Cardiac muscle cell (in vitro differentiated cells and primary cell): ENCODE measurements around the gene LAIR1. TPM values are rescaled to one million over a fixed set of nuclear protein-coding genes. Genes with fewer than 3 reads are reported as not detected.

Experiments
- DNase-seq, 2 donors: peaks; one replicate each; pipeline versions ENCODE4 v3.0.0 to v3.0.0-alpha.2; 2010 to 2017; ENCODE audit warnings: low read depth in 1 of 2, low spot score in 1 of 2
- H3K27ac ChIP-seq: fragments of 200-600 bp; sonication (generic); 2 replicates; pipeline ENCODE4 v1.5.1; 2016
- H3K27me3 ChIP-seq: fragments of 200-600 bp; sonication (generic); 2 replicates; pipeline ENCODE4 v1.6.0; 2016; ENCODE audit warnings: control low read depth
- H3K36me3 ChIP-seq: fragments of 200-600 bp; sonication (generic); 2 replicates; pipeline ENCODE4 v1.5.1; 2016; ENCODE audit warnings: control low read depth
- H3K4me1 ChIP-seq: fragments of 200-600 bp; sonication (generic); 2 replicates; pipeline ENCODE4 v1.8.1; 2017; ENCODE audit warnings: low read depth, mild to moderate bottlenecking, mixed run types
- H3K4me3 ChIP-seq: fragments of 200-600 bp; sonication (generic); 2 replicates; pipeline ENCODE4 v1.5.1; 2016; ENCODE audit warnings: mild to moderate bottlenecking
- H3K9me3 ChIP-seq: fragments of 200-600 bp; sonication (generic); 2 replicates; pipeline ENCODE4 v1.5.1; 2017; ENCODE audit warnings: low read depth, mild to moderate bottlenecking, control low read depth
- polyA plus RNA-seq: library from polyadenylated mRNA; unstranded; fragments of >200 nt; fragmentation: Nextera tagmentation; extraction: Ambion mirVana; gene quantifications from 2 replicates; pipeline ENCODE4 v1.2.1, GENCODE V29; 2016
- total RNA-seq: library from RNA; depleted of rRNA; stranded (reverse); fragments of >200 nt; gene quantifications from 2 replicates; pipeline ENCODE4 v1.2.3, GENCODE V29; 2016
- TF ChIP-seq, protein P1 (sequence below): IDR thresholded peaks from 2 replicates; pipeline ENCODE4 v1.5.1; 2012; ENCODE audit warnings: low read depth, mild to moderate bottlenecking, low read length

LAIR1 gene
- total and polyA plus RNA-seq, 2 experiments from 2014 or later: not detected

DNA sequence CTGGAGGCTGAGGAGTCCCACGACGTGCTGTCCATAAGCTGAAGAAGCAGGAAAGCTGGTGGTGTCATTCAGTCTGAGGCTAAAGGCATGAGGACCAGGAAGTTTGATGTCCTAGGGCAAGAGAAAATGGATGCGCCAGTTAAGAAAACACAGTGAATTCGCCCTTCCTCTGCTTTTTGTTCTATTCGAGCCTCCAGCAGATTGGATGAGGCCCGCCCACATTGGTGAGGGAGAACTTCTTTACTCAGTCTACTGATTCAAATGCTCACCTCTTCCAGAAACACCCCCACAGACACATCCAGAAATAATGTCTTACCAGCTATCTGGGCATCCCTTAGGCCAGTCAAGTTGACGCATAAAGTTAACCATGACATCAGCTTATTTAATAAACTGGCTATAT is 43.0 kb upstream of the LAIR1 start:
- Histone ChIP-seq H3K36me3 (no peaks in the 10 kb centered on the region), H3K4me1 (no peaks in the 10 kb centered on the region), H3K9me3 (no peaks in the 10 kb centered on the region), H3K27me3 (peaks cover 10% of the 10 kb centered on the region), H3K27ac (no peak overlapping the region), H3K4me3 (no peak overlapping the region)
- DNase-seq: no peak
- TF ChIP-seq, protein P1, sequence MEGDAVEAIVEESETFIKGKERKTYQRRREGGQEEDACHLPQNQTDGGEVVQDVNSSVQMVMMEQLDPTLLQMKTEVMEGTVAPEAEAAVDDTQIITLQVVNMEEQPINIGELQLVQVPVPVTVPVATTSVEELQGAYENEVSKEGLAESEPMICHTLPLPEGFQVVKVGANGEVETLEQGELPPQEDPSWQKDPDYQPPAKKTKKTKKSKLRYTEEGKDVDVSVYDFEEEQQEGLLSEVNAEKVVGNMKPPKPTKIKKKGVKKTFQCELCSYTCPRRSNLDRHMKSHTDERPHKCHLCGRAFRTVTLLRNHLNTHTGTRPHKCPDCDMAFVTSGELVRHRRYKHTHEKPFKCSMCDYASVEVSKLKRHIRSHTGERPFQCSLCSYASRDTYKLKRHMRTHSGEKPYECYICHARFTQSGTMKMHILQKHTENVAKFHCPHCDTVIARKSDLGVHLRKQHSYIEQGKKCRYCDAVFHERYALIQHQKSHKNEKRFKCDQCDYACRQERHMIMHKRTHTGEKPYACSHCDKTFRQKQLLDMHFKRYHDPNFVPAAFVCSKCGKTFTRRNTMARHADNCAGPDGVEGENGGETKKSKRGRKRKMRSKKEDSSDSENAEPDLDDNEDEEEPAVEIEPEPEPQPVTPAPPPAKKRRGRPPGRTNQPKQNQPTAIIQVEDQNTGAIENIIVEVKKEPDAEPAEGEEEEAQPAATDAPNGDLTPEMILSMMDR: no peak

DNA sequence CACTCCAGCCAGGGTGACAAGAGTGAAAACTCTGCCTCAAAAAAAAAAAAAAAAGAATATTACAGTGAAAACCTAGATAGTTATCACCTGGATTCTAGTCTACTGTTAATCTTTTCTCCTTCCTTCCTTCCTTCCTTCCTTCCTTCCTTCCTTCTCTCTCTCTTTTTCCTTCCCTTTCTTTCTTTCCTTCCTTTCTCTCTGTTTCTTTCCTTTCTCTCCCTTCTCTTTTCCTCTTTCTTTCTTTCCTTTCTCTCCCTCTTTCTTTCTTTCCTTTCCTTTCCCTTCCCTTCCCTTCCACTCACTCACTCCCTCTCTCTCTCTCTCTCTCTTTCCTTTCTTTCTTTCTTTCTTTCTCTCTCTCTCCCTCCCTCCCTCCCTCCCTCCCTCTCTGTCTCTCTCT is 40.9 kb upstream of the LAIR1 start:
- peaks cover 8% of the 10 kb centered on the region for H3K27me3 ChIP-seq
- no peak overlapping the region for H3K4me3 ChIP-seq
- no peak for DNase-seq
- H3K4me1 ChIP-seq: no peaks in the 10 kb centered on the region
- TF ChIP-seq, protein P1: no peak
- H3K9me3 ChIP-seq: no peaks in the 10 kb centered on the region
- no peak overlapping the region for H3K27ac ChIP-seq
- H3K36me3 ChIP-seq: no peaks in the 10 kb centered on the region

DNA sequence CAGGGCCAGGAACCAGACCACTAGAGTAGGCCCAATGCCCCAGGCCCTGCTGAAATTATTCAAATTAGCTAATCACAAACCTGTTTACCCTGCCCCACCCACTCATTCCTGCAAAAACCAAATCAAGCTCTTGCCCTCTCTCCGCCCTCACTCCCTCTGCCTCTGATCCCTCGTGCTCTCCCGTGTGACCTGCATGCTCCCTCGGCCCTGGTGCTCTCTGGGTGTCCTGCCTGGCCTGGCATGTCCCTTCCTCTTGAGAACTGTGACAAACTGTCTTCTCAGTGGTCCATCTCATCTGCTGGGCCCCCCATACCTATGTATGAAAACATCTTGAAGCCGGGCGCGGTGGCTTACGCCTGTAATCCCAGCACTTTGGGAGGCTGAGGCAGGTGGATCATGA is 38.3 kb upstream of the LAIR1 start:
- Histone ChIP-seq H3K27me3 (no peaks in the 10 kb centered on the region), H3K9me3 (no peaks in the 10 kb centered on the region), H3K4me1 (no peaks in the 10 kb centered on the region), H3K27ac (no peak overlapping the region), H3K4me3 (no peak overlapping the region), H3K36me3 (no peaks in the 10 kb centered on the region)
- TF ChIP-seq, protein P1: no peak
- DNase-seq: no peak

DNA sequence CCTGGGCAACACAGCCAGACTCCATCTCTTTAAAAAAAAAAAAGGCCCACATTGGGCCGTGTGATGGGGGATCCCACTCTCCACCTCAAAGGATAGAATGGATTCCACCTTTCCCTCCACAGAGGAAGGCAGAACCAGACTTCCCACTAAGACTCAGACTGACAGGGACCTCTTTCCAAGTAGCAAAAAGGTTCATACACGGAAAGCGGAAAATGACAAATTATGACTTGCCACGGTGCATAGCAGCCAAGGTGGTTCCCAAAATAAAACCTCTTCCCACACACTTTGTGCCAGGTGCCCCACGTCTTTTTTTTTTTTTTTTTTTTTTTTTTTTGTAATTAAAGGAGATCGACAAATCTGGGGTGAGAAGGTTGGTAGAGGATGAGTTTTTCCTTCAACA is 36.2 kb upstream of the LAIR1 start:
- H3K27me3 ChIP-seq: no peaks in the 10 kb centered on the region
- H3K27ac ChIP-seq: no peak overlapping the region
- no peak for DNase-seq
- TF ChIP-seq, protein P1: no peak
- no peaks in the 10 kb centered on the region for H3K9me3 ChIP-seq
- no peaks in the 10 kb centered on the region for H3K4me1 ChIP-seq
- no peaks in the 10 kb centered on the region for H3K36me3 ChIP-seq
- H3K4me3 ChIP-seq: no peak overlapping the region

DNA sequence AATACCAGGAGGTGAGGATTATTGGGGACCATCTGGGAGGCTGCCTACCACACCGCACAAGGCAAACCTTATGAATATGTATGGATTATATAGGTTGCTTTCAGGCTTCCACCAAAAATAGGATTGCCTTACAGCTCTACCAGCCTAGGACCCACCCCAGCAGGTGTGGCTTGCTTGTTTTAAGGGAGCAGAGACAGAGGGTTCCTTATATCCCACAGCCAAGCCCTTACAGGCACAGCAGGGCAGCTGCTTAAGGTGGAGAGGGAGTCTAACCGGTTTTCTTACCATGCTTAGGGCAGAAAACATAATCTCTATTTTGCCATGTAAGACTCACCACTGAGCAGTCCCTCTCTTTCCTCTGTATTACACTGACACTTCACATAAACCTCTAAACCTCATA is 34.5 kb upstream of the LAIR1 start:
- Histone ChIP-seq H3K9me3 (no peaks in the 10 kb centered on the region), H3K27ac (no peak overlapping the region), H3K4me1 (no peaks in the 10 kb centered on the region), H3K36me3 (no peaks in the 10 kb centered on the region), H3K27me3 (no peaks in the 10 kb centered on the region), H3K4me3 (no peak overlapping the region)
- TF ChIP-seq, protein P1: no peak
- no peak for DNase-seq

DNA sequence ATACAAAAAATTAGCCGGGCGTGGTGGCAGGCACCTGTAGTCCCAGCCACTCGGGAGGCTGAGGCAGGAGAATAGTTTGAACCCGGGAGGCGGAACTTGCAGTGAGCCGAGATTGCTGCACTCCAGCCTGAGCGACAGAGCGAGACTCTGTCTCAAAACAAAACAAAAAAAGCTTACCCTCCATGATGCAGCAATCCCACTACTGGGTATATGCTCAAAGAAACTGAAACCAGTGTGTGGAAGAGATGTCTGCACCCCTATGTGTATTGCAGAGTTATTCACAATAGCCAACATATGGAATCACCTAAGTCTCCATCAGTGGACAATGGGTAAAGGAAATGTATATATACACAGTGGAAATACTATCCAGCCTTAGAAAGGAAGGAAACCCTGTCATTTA is 31.0 kb upstream of the LAIR1 start:
- no peaks in the 10 kb centered on the region for H3K27me3 ChIP-seq
- no peak for DNase-seq
- no peak overlapping the region for H3K4me3 ChIP-seq
- no peaks in the 10 kb centered on the region for H3K36me3 ChIP-seq
- TF ChIP-seq, protein P1: no peak
- no peak overlapping the region for H3K27ac ChIP-seq
- no peaks in the 10 kb centered on the region for H3K4me1 ChIP-seq
- no peaks in the 10 kb centered on the region for H3K9me3 ChIP-seq
